ENCODE results near the gene YES1.
"Not testable (repeated sequence)": the region's sequence is repeated elsewhere in the genome, so short reads cannot be mapped to it uniquely, and the experiment has no call there.

Gene YES1

DNA sequence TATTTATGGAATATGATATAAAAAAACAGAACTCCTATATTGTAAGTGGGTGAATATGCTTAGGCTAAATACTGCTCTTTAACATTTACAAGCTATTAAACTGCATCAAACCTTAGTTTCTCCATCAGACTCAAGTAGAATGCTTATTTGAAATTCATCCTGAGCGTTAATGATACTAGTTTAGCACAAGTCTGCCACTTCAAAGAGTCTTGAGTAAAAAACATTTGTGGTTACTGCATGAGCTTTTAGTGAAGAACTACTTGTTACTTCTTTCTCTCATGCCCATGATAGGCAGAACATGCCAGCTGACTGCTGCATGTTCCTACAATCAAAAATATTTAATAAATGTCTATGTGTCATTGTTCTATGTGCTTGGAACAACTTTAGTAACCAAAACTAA is 12.1 kb downstream of the YES1 start:
- Histone ChIP-seq H2BK12ac (ENCODE audit: low read length) (no peak overlapping the region), H2BK120ac (ENCODE audit: low read depth, low read length) (no peak overlapping the region), H3K9me3 (replicated peaks in 1 of 2; ENCODE audit: control insufficient read depth in 2 of 2, insufficient read depth in 1 of 2, low read depth in 1 of 2, low read length in 2 of 2) (no peaks in the 10 kb centered on the region), H3K23ac (ENCODE audit: low read depth, low read length, poor library complexity) (no peak overlapping the region), H2BK5ac (ENCODE audit: low read length) (no peak overlapping the region), H3K79me1 (ENCODE audit: low read depth, low read length) (no peaks in the 10 kb centered on the region), H2BK15ac (ENCODE audit: low read length) (no peak overlapping the region), H4K91ac (ENCODE audit: low read depth, low read length, poor library complexity) (no peak overlapping the region), H3K4me2 (ENCODE audit: insufficient read depth, low read length, poor library complexity, severe bottlenecking) (no peak overlapping the region), H2AK5ac (ENCODE audit: low read depth, low read length) (no peak overlapping the region), H3K14ac (ENCODE audit: low read length) (no peak overlapping the region), H3K9ac (ENCODE audit: low read depth, low read length, poor library complexity) (no peak overlapping the region), H3K27ac (replicated peaks; ENCODE audit: low read length) (no peak overlapping the region), H2AFZ (ENCODE audit: low read length) (no peak overlapping the region), H3K4me1 (ENCODE audit: control insufficient read depth in 2 of 2, insufficient read depth in 1 of 2, low read depth in 1 of 2, low read length in 2 of 2) (no peaks in the 10 kb centered on the region), H3K36me3 (replicated peaks in 1 of 2; ENCODE audit: control insufficient read depth in 2 of 2, insufficient read depth in 2 of 2, low read length in 2 of 2) (no peaks in the 10 kb centered on the region), H3K4ac (ENCODE audit: low read length) (no peak overlapping the region), H3K4me3 (ENCODE audit: low read length in 2 of 2) (no peak overlapping the region), H4K8ac (ENCODE audit: low read depth, low read length) (no peak overlapping the region), H3K27me3 (ENCODE audit: control insufficient read depth in 3 of 3, insufficient read depth in 3 of 3, low read depth in 1 of 3, low read length in 3 of 3) (no peaks in the 10 kb centered on the region), H3K18ac (ENCODE audit: low read length) (no peak overlapping the region)
- no peak for DNase-seq (ENCODE audit: low spot score)
- WGBS, 2 donors (ENCODE audit: extremely low coverage in 2 of 2, insufficient read length in 2 of 2, insufficient replicate concordance in 1 of 2) = no CpG with 5 or more reads among the region's 1 CpG

DNA sequence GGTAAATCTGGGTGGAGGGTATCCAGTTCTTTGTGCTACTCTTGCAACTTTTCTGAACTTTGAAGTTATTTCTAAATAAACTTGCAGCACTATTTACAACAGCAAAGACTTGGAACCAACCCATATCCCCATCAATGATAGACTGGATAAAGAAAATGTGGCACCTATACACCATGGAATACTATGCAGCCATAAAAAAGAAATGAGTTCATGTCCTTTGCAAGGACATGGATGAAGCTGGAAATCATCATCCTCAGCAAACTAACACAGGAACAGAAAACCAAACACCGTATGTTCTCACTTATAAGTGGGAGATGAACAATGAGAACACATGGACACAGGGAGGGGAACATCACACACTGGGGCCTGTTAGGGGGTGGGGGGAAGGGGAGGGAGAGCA is 16.7 kb downstream of the YES1 start:
- not testable (repeated sequence) for H3K79me1 ChIP-seq (ENCODE audit: low read depth, low read length); H2AK5ac ChIP-seq (ENCODE audit: low read depth, low read length); H3K36me3 ChIP-seq (replicated peaks in 1 of 2; ENCODE audit: control insufficient read depth in 2 of 2, insufficient read depth in 2 of 2, low read length in 2 of 2); DNase-seq (ENCODE audit: low spot score); H3K9me3 ChIP-seq (replicated peaks in 1 of 2; ENCODE audit: control insufficient read depth in 2 of 2, insufficient read depth in 1 of 2, low read depth in 1 of 2, low read length in 2 of 2); H3K18ac ChIP-seq (ENCODE audit: low read length); H3K4ac ChIP-seq (ENCODE audit: low read length); H2BK12ac ChIP-seq (ENCODE audit: low read length); H2BK5ac ChIP-seq (ENCODE audit: low read length); H2BK15ac ChIP-seq (ENCODE audit: low read length); H3K9ac ChIP-seq (ENCODE audit: low read depth, low read length, poor library complexity); H3K27me3 ChIP-seq (ENCODE audit: control insufficient read depth in 3 of 3, insufficient read depth in 3 of 3, low read depth in 1 of 3, low read length in 3 of 3); H3K23ac ChIP-seq (ENCODE audit: low read depth, low read length, poor library complexity); H3K27ac ChIP-seq (replicated peaks; ENCODE audit: low read length); H4K91ac ChIP-seq (ENCODE audit: low read depth, low read length, poor library complexity); H2AFZ ChIP-seq (ENCODE audit: low read length); H3K4me2 ChIP-seq (ENCODE audit: insufficient read depth, low read length, poor library complexity, severe bottlenecking); H4K8ac ChIP-seq (ENCODE audit: low read depth, low read length); H2BK120ac ChIP-seq (ENCODE audit: low read depth, low read length); H3K4me3 ChIP-seq (ENCODE audit: low read length in 2 of 2); H3K14ac ChIP-seq (ENCODE audit: low read length); H3K4me1 ChIP-seq (ENCODE audit: control insufficient read depth in 2 of 2, insufficient read depth in 1 of 2, low read depth in 1 of 2, low read length in 2 of 2)
- WGBS, 2 donors (ENCODE audit: extremely low coverage in 2 of 2, insufficient read length in 2 of 2, insufficient replicate concordance in 1 of 2) = no CpG with 5 or more reads among the region's 1 CpG

DNA sequence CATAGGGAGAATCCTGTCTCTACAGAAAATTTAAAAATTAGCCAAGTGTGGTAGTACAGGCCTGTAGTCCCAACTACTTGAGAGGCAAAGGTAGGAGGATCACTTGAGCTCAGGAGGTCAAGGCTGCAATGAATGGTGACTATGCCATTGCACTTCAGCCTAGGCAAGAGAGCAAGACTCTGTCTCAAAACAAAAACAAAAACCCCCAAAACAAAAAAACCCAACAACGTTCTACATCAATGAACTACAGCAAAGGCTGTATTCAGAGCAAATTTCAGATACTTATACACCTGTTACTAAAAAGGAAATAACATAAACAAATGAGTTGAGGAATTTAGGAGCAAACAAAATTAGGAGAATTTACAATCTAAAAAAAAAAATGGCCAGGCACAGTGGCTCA is 22.6 kb downstream of the YES1 start:
- Histone ChIP-seq H3K4me2 (ENCODE audit: insufficient read depth, low read length, poor library complexity, severe bottlenecking) (no peak overlapping the region), H3K18ac (ENCODE audit: low read length) (no peak overlapping the region), H3K9ac (ENCODE audit: low read depth, low read length, poor library complexity) (no peak overlapping the region), H2AK5ac (ENCODE audit: low read depth, low read length) (no peak overlapping the region), H3K4me1 (ENCODE audit: control insufficient read depth in 2 of 2, insufficient read depth in 1 of 2, low read depth in 1 of 2, low read length in 2 of 2) (no peaks in the 10 kb centered on the region), H3K14ac (ENCODE audit: low read length) (no peak overlapping the region), H3K27me3 (ENCODE audit: control insufficient read depth in 3 of 3, insufficient read depth in 3 of 3, low read depth in 1 of 3, low read length in 3 of 3) (no peaks in the 10 kb centered on the region), H4K91ac (ENCODE audit: low read depth, low read length, poor library complexity) (no peak overlapping the region), H2BK120ac (ENCODE audit: low read depth, low read length) (no peak overlapping the region), H3K79me1 (ENCODE audit: low read depth, low read length) (no peaks in the 10 kb centered on the region), H3K23ac (ENCODE audit: low read depth, low read length, poor library complexity) (no peak overlapping the region), H4K8ac (ENCODE audit: low read depth, low read length) (no peak overlapping the region), H2BK12ac (ENCODE audit: low read length) (no peak overlapping the region), H3K27ac (replicated peaks; ENCODE audit: low read length) (no peak overlapping the region), H3K9me3 (replicated peaks in 1 of 2; ENCODE audit: control insufficient read depth in 2 of 2, insufficient read depth in 1 of 2, low read depth in 1 of 2, low read length in 2 of 2) (peaks cover 0 to under 1% of the 10 kb centered on the region in 2 donors), H2AFZ (ENCODE audit: low read length) (no peak overlapping the region), H3K4ac (ENCODE audit: low read length) (no peak overlapping the region), H2BK15ac (ENCODE audit: low read length) (no peak overlapping the region), H3K4me3 (ENCODE audit: low read length in 2 of 2) (no peak overlapping the region), H2BK5ac (ENCODE audit: low read length) (no peak overlapping the region), H3K36me3 (replicated peaks in 1 of 2; ENCODE audit: control insufficient read depth in 2 of 2, insufficient read depth in 2 of 2, low read length in 2 of 2) (no peaks in the 10 kb centered on the region)
- DNase-seq (ENCODE audit: low spot score) = no peak
- no CpG with 5 or more reads among the region's 1 CpG for WGBS, 2 donors (ENCODE audit: extremely low coverage in 2 of 2, insufficient read length in 2 of 2, insufficient replicate concordance in 1 of 2)

DNA sequence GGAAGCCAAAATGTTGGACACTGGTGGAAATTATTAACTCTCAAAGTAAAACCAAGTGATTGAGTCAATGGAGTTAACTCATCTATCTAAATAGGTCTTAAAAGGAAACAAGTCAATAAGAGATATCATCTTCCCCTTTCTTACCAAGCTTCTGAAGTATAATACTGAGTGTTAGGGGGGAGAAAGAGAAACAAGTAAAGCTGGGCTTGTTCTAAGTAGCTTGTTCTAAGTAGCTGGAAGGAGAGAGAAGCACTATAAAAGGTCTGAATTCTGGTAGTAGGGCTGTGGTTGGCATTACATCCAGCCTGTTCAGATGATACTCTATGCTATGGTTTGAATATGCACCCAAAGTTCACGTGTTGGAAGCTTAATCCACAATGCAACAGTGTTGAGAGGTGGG is 26.8 kb downstream of the YES1 start:
- Histone ChIP-seq H3K36me3 (replicated peaks in 1 of 2; ENCODE audit: control insufficient read depth in 2 of 2, insufficient read depth in 2 of 2, low read length in 2 of 2) (no peaks in the 10 kb centered on the region), H2AFZ (ENCODE audit: low read length) (no peak overlapping the region), H3K9ac (ENCODE audit: low read depth, low read length, poor library complexity) (no peak overlapping the region), H3K27me3 (ENCODE audit: control insufficient read depth in 3 of 3, insufficient read depth in 3 of 3, low read depth in 1 of 3, low read length in 3 of 3) (no peaks in the 10 kb centered on the region), H3K27ac (replicated peaks; ENCODE audit: low read length) (no peak overlapping the region), H2BK5ac (ENCODE audit: low read length) (no peak overlapping the region), H4K91ac (ENCODE audit: low read depth, low read length, poor library complexity) (no peak overlapping the region), H3K18ac (ENCODE audit: low read length) (no peak overlapping the region), H2BK15ac (ENCODE audit: low read length) (no peak overlapping the region), H3K23ac (ENCODE audit: low read depth, low read length, poor library complexity) (no peak overlapping the region), H2BK120ac (ENCODE audit: low read depth, low read length) (no peak overlapping the region), H3K79me1 (ENCODE audit: low read depth, low read length) (no peaks in the 10 kb centered on the region), H3K4me2 (ENCODE audit: insufficient read depth, low read length, poor library complexity, severe bottlenecking) (no peak overlapping the region), H2AK5ac (ENCODE audit: low read depth, low read length) (no peak overlapping the region), H3K9me3 (replicated peaks in 1 of 2; ENCODE audit: control insufficient read depth in 2 of 2, insufficient read depth in 1 of 2, low read depth in 1 of 2, low read length in 2 of 2) (no peaks in the 10 kb centered on the region), H3K4me1 (ENCODE audit: control insufficient read depth in 2 of 2, insufficient read depth in 1 of 2, low read depth in 1 of 2, low read length in 2 of 2) (no peaks in the 10 kb centered on the region), H3K4ac (ENCODE audit: low read length) (no peak overlapping the region), H3K14ac (ENCODE audit: low read length) (no peak overlapping the region), H3K4me3 (ENCODE audit: low read length in 2 of 2) (no peak overlapping the region), H2BK12ac (ENCODE audit: low read length) (no peak overlapping the region), H4K8ac (ENCODE audit: low read depth, low read length) (no peak overlapping the region)
- no peak for DNase-seq (ENCODE audit: low spot score)
- WGBS, 2 donors (ENCODE audit: extremely low coverage in 2 of 2, insufficient read length in 2 of 2, insufficient replicate concordance in 1 of 2) = no CpG with 5 or more reads among the region's 1 CpG

Measured in neuronal stem cell (in vitro differentiated cells).